Esophagus muscularis mucosa (tissue), 4 donors: ENCODE data around the gene PHOSPHO2.

Experiments used
- EP300 ChIP-seq: sonication (generic); formaldehyde crosslinking; IDR thresholded peaks from one replicate; pipeline ENCODE4 v1.6.1; 2017; ENCODE audit warnings: antibody characterized with exemption
- POLR2A ChIP-seq: fragments of 450-650 bp; IDR thresholded peaks from one replicate; pipeline ENCODE4 v1.6.1; 2017; ENCODE audit warnings: antibody characterized with exemption, moderate library complexity, mild to moderate bottlenecking, low read depth
- POLR2AphosphoS5 ChIP-seq, 2 donors: sonication (generic); formaldehyde crosslinking; IDR thresholded peaks; one replicate each; pipeline ENCODE4 v1.6.1; 2017; ENCODE audit warnings: antibody characterized with exemption in 2 of 2
- TF ChIP-seq, protein P1 (sequence below), 3 experiments: fragments of 200-600 bp in 2 of 3; fragments of 450-650 bp in 1 of 3; sonication (generic) in 2 of 3; IDR thresholded peaks; one replicate each; pipeline ENCODE4 v1.5.1; 2017 to 2019; ENCODE audit warnings: antibody characterized with exemption in 3 of 3, mild to moderate bottlenecking in 2 of 3, moderate library complexity in 1 of 3

DNA sequence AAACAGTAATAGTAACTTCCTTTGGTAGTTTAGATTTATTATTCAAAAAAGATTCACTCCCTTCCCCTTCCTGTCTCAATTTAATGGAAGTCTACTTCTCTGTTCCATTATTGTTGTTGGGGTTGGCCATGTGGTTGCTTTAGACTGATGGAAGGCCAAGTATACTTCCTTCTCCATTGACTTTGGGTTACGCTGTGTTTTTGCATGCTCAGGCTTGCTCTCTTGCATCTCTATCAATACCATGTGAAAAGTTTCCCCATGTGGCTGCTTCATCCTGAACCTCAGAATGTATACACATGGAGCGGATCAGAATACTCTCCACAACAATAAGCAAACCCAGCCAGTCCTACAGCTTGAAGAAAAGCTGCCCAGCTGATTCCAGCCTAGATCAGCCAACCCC is 20.3 kb upstream of the PHOSPHO2 start:
- TF ChIP-seq, protein P1, sequence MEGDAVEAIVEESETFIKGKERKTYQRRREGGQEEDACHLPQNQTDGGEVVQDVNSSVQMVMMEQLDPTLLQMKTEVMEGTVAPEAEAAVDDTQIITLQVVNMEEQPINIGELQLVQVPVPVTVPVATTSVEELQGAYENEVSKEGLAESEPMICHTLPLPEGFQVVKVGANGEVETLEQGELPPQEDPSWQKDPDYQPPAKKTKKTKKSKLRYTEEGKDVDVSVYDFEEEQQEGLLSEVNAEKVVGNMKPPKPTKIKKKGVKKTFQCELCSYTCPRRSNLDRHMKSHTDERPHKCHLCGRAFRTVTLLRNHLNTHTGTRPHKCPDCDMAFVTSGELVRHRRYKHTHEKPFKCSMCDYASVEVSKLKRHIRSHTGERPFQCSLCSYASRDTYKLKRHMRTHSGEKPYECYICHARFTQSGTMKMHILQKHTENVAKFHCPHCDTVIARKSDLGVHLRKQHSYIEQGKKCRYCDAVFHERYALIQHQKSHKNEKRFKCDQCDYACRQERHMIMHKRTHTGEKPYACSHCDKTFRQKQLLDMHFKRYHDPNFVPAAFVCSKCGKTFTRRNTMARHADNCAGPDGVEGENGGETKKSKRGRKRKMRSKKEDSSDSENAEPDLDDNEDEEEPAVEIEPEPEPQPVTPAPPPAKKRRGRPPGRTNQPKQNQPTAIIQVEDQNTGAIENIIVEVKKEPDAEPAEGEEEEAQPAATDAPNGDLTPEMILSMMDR (IDR thresholded peaks at IDR 0.05), result no peak
- TF ChIP-seq POLR2A (no peak), POLR2AphosphoS5 (IDR thresholded peaks at IDR 0.05) (no peak), EP300 (no peak)
